GM19438 (cell line): ENCODE results near the gene MRPS7.
"Not testable (repeated sequence)": the region's sequence is repeated elsewhere in the genome, so short reads cannot be mapped to it uniquely, and the experiment has no call there.

Source experiments
- ATAC-seq: cut with Tn5 transposase; IDR thresholded peaks from one replicate; pipeline ENCODE4 v1.9.1; 2021; ENCODE audit warnings: low read depth; ENCODE audit not compliant: unreplicated experiment

MRPS7 gene

DNA sequence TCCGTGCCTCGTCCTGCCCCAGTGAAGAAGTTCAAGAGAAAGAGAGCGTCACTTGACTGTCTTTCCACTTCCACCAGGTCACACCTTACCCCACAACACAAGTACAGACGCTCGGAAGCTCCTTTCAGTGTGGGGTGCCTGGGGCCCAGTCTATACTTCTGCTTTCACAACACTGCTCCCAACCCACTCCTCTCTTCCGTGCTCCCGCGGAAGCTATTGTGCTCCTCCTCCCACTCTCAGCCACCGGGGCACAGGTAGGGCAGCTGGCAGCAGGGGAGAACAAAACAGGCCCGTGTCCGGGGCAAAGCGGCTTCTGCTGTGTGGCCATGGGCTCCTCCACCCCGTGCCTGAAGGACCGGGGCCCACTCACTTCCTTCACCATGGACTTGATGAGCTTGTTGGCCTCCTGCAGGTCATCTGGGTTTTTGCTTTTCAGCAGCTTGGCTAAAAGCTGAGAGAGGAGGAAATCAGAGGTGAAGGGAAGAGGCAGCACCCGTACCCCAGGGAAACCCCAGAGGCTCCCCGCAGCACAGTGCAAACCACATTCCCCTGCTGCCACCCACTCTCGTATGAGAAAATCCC is 19.1 kb upstream of the MRPS7 start:
- no peak for ATAC-seq

DNA sequence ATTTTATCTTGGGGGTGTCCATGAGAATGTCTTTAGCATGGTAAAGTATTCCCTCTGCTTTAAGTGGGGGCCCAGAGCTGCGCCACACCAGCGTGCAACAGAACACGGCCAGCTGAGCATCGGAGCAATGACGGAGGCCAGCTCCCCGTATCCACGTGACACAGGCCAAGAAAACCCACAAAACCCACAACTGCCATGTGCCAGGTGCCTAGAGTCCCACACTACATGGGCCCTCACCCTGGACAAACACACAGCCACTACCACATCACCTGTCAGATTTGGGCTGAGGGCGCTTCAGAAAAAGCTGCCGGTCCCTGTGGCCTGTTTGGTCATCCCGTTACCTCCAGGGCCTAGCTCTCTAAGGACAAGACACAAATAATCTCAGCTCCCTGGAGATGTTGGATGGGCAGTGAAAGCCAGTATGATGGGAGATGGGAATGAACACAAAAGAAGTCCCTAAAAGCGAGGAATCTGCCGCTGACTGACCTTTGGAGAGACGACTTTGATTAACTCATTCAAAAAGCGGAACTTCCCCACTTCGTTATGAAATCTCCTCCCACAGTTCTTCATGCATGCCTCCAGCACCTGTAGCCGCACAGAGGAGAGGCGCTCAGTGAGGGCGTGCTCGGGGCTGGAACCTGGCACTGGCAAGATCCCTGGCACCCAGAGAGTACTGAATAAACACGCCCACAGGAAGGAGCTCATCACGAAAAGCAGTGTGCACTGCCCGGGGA is 17.4 kb upstream of the MRPS7 start:
- no peak for ATAC-seq

DNA sequence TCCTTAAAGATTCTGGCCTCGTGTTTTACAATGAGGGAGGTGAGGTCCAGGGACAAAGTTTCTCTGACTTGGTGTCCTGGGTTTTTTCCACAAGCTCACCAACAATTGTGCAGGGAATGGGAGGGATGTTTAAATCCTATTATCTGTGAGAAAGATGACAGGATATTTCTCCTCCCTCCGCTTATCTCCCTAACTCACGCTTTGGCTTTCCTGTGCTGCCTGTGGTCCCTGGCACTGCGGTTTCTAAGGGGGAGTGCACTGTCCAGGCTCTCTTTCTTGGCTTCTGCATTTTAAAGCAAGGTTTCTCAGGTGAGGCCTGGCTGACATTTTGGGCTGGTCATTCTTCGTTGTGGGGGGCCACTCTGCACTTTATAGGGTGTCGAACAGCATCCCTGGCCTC is 16.7 kb upstream of the MRPS7 start:
- ATAC-seq = no peak

DNA sequence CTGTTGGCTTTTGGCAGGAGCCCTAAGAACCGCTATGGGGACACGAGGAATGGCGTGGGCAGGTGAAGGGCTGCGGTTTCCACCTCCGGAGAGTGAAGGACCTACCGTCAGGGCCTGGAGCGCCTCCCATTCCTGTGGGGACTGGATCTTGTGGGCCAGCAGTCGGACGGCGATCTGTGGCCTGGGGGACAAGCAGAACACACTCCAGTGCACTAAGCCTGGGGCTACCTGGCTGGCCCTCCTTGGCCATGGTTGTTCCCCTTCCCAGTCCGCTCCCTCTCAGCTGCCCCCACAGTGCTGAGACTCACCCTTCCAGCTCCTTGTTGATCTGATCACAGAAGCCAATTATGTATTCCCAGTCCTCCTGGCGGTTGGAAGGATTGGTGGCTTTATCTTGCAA is 15.3 kb upstream of the MRPS7 start:
- no peak for ATAC-seq

DNA sequence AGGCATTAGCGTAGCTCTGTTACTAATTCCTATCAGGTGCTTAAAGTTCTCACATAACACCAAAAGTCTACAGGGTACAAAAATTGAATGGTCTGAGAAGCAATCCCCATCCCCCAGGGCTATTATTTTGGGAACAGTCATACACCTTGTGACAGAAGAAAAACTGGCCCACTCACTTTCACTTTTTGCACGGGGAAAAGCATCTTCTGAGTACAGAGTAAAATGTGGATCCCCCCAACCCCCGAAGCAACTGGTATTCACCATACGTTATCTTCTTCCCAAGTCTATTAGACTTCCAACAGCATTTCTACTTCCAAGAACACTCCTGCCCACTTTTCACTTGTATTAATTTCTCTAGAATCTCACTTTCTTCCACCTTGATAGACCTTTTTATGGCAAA is 12.1 kb upstream of the MRPS7 start:
- no peak for ATAC-seq

DNA sequence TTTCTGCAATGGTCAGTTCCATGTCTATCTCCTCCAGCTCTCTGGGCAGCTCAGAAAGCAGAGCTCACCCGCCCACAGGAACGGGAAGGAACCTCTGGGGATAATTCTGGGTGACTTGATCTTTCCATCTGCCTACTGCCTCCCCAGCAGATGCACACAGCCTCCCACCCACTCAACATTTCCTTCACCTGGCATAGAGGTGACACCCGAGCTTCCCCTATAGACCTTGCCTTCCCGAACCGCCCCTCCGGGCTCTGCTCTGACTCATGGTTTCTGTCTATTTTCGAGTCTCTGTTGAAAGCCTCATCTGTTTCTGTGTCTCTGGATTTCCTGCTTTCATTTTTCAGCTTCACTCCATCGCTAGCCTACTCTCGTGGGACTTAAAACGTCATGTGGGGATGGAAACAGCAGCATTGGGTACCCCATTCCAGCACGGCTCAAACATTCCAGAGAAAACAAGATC is 11.6 kb upstream of the MRPS7 start:
- peak; percentile 87 for ATAC-seq

DNA sequence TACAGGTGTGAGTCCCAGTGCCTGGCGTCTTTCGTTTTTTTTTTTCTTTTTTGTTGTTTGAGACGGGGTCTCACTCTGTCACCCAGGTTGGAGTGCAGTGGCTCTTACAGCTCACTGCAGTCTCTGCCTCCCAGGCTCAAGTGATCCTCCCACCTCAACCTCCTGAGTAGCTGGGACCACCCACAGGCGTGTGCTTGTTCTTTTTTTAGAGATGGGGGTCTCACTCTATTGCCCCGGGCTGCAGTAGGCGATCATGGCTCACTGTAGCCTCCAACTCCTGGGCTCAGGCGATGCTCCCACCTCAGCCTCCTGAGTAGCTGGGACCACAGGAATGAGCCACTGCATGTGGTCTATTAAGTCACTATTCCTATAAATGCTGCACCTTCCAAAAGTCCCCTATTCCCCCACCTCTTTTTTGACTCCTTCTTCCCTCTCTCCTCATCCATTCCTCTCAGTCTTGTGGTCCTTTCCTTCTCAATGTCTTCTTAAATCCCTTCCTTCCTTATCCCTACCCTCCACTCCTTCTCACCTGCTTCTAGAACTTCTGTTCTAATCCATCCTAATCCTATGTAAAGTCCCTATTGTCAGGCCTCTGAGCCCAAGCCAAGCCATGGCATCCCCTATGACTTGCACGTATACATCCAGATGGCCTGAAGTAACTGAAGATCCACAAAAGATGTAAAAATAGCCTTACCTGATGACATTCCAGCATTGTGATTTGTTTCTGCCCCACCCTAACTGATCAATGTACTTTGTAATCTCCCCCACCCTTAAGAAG is 9.5 kb upstream of the MRPS7 start:
- no peak for ATAC-seq

DNA sequence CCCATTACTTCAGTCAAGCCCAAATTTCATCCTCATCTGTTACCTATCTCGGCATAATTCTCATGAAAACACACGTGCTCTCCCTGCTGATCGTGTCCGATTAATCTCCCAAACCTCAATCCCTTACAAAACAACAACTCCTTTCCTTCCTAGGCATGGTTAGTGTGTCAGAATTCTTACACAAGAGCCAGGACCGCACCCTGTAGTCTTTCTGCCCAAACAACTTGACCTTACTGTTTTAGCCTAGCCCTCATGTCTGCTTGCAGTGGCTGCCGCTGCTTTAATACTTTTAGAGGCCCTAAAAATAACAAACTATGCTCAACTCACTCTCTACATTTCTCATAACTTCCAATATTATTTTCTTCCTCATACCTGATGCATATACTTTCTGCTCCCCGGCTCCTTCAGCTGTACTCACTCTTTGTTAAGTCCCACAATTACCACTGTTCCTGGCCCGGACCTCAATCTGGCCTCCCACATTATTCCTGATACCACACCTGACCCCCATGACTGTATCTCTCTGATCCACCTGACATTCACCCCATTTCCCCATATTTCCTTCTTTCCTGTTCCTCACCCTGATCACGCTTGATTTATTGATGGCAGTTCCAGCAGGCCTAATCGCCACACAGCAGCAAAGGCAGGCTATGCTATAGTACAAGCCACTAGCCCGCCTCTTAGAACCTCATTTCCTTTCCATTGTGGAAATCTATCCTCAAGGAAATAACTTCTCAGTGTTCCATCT is 5.6 kb upstream of the MRPS7 start:
- not testable (repeated sequence) for ATAC-seq

DNA sequence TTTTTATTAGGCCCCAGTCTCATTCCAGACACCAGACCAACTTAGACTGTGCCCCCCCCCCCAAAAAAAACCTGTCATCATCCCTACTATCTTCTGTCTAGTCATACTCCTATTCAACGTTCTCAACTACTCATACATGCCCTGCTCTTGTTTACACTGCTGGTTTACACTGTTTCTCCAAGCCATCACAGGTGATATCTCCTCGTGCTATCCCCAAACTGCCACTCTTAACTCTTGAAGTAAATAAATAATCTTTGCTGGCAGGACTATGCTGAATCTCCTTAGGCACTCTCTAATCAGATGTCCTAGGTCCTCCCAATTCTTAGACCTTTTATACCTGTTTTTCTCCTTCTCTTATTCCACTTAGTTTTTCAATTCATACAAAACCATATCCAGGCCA is 4.5 kb upstream of the MRPS7 start:
- ATAC-seq = not testable (repeated sequence)

- ATAC-seq = peak; percentile 20
Observed at GRCh38 chr17:75260641-75261335, 891 bp upstream of the MRPS7 start.

DNA sequence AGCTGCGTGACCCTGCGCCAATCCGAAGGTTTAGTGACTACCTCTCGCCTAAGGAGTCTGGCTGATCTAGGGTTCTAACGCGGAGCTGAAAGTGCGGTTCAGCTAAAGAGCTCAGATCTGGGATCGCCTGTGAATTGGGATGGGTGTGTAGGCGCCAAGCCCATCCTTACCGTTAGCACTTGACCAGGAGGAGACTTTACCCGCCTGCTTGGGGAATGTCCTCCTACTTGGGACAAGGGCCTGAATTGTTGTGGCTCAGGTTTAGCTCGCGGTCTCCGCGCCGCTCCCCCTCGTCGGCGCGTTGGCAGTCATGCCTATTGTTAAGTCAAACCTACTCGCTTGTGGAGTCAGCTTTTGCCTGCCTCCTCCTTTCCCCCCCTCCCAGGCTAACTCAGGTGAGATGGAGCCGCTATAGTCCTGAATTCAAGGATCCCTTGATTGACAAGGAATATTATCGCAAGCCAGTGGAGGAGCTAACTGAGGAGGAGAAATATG is 480 bp downstream of the MRPS7 start:
- no peak for ATAC-seq

DNA sequence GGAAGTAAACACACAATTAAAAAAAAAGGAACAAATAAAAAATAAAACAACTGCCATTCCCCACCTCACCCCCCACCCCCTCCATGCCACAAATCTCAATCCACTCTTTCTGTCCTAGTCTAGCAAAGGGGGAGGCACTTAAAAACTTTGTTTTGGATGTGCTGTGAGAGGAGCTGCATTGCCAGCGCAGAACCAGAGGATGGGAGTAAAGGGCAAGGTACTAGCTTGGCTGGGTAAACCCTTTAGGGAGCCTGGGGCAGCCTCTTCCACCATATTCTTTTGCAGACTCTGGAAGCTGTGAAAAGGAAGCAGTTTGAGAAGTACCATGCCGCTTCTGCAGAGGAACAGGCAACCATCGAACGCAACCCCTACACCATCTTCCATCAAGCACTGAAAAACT is 1.4 kb downstream of the MRPS7 start:
- no peak for ATAC-seq

DNA sequence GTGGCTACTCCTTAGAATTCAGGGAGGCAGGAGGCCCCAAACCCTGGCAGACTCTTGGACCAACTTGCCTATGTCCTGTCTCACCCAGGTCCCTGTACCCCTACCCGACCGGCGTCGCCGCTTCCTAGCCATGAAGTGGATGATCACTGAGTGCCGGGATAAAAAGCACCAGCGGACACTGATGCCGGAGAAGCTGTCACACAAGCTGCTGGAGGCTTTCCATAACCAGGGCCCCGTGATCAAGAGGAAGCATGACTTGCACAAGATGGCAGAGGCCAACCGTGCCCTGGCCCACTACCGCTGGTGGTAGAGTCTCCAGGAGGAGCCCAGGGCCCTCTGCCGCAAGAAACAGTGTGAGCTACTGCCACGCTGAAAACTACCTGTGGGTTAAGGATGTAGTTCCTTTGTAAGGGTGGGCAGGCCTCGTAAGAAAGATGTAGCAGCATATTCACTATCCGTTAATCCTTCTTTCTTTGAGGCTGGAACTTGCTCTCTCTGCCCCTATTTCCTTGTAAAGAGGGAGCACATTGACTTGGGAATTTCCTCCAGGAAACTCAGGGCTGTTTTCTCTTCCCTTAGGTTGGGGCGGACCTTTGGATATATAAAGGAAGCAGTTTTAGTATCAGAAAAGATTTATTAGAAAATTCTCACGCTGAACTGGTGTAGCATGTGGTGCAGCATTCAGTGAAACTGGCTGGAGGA is 4.1 kb downstream of the MRPS7 start:
- ATAC-seq = no peak

DNA sequence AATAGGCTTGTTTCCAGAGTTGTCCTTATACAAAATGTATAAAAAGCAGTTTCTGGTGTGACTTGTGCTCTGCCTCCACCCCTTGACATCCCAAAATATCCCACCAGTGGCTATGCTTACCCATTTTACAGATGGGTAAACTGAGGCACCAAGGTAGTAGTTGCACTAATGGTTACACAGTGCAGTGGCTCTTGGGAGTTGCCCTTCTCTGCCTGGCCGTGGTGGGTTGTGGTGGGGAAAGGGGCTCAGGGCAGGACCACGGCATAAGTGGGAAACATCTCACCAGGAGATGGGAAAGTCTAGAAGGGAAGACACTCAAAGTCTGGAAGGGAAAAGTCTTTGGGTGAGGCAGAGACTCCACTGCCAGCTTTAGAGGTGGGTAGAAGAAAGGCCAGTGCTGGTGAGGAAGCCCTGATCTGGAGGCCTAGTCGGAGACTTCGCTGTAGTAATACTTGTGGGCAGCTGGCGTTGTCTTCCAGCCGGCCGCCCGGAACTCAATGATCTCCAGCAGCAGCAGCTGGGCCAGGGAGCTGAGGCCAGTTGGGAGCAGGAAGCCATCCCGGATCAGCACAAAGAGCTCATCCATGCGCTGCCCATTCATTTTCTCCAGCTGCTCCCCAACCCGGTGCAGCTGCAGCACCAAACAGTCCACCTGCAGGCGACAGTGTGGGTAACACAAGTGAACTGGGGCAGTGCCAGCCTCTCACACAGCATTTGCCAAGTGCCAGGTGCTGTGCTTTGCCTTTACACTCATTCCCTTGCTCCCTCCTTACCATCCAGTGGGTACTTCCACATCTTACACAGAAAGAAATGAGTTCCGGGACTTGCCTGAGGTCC is 4.9 kb downstream of the MRPS7 start:
- ATAC-seq = no peak

- no peak for ATAC-seq
Observed at GRCh38 chr17:75267153-75267410, 5.4 kb downstream of the MRPS7 start.

GRCh38 chr17:75267411-75268232 is 5.9 kb downstream of the MRPS7 start:
- ATAC-seq = no peak

GRCh38 chr17:75269844-75270217 is 8.2 kb downstream of the MRPS7 start:
- no peak for ATAC-seq
